ENCODE measurements around the gene PRAMEF1.
"Not testable (repeated sequence)": the region's sequence is repeated elsewhere in the genome, so short reads cannot be mapped to it uniquely, and the experiment has no call there.

The PRAMEF1 gene

GRCh38 chr1:12791097-12791496 lies at the start of gene PRAMEF1:
Gene PRAMEF1 (plus strand): TSS chr1:12791397. CDS start chr1:12793228, 1,831 bp downstream.
- not testable (repeated sequence) for H3K4me1 ChIP-seq (ENCODE audit: control insufficient read depth in 1 of 2, insufficient read depth in 2 of 2, low read length in 2 of 2); H3K36me3 ChIP-seq (ENCODE audit: control insufficient read depth in 1 of 2, insufficient read depth in 2 of 2, low read length in 2 of 2); H3K9me3 ChIP-seq (ENCODE audit: control insufficient read depth in 1 of 2, low read length in 2 of 2); H3K4me3 ChIP-seq (ENCODE audit: low read depth in 1 of 2, low read length in 2 of 2); H3K27ac ChIP-seq (ENCODE audit: low read length); H3K27me3 ChIP-seq (ENCODE audit: low read depth, low read length)

GRCh38 chr1:12741946-12742345 lies 49.3 kb upstream of the PRAMEF1 start:
- no peak overlapping the region for H3K4me3 ChIP-seq (ENCODE audit: low read depth in 1 of 2, low read length in 2 of 2)
- no peak overlapping the region for H3K27ac ChIP-seq (ENCODE audit: low read length)
- H3K9me3 ChIP-seq (ENCODE audit: control insufficient read depth in 1 of 2, low read length in 2 of 2) = no peaks in the 10 kb centered on the region
- peaks cover 0 to 9% of the 10 kb centered on the region in 2 donors for H3K4me1 ChIP-seq (ENCODE audit: control insufficient read depth in 1 of 2, insufficient read depth in 2 of 2, low read length in 2 of 2)
- no peaks in the 10 kb centered on the region for H3K27me3 ChIP-seq (ENCODE audit: low read depth, low read length)
- no peaks in the 10 kb centered on the region for H3K36me3 ChIP-seq (ENCODE audit: control insufficient read depth in 1 of 2, insufficient read depth in 2 of 2, low read length in 2 of 2)

- no peaks in the 10 kb centered on the region for H3K36me3 ChIP-seq (ENCODE audit: control insufficient read depth in 1 of 2, insufficient read depth in 2 of 2, low read length in 2 of 2)
- no peak overlapping the region for H3K4me3 ChIP-seq (ENCODE audit: low read depth in 1 of 2, low read length in 2 of 2)
- H3K4me1 ChIP-seq (ENCODE audit: control insufficient read depth in 1 of 2, insufficient read depth in 2 of 2, low read length in 2 of 2) = peaks cover 0 to 9% of the 10 kb centered on the region in 2 donors
- no peak overlapping the region for H3K27ac ChIP-seq (ENCODE audit: low read length)
- no peaks in the 10 kb centered on the region for H3K27me3 ChIP-seq (ENCODE audit: low read depth, low read length)
- peaks cover 14 to 18% of the 10 kb centered on the region in 2 donors for H3K9me3 ChIP-seq (ENCODE audit: control insufficient read depth in 1 of 2, low read length in 2 of 2)
Observed at GRCh38 chr1:12745126-12745991, 45.8 kb upstream of the PRAMEF1 start.

- Histone ChIP-seq H3K27me3 (ENCODE audit: low read depth, low read length) (no peaks in the 10 kb centered on the region), H3K9me3 (ENCODE audit: control insufficient read depth in 1 of 2, low read length in 2 of 2) (peaks cover 16 to 18% of the 10 kb centered on the region in 2 donors), H3K4me1 (ENCODE audit: control insufficient read depth in 1 of 2, insufficient read depth in 2 of 2, low read length in 2 of 2) (peaks cover 0 to 9% of the 10 kb centered on the region in 2 donors), H3K27ac (ENCODE audit: low read length) (no peak within 1 kb of the TSS), H3K36me3 (ENCODE audit: control insufficient read depth in 1 of 2, insufficient read depth in 2 of 2, low read length in 2 of 2) (no peaks in the 10 kb centered on the region), H3K4me3 (ENCODE audit: low read depth in 1 of 2, low read length in 2 of 2) (no peak within 1 kb of the TSS)
Observed at GRCh38 chr1:12745992-12746323, 45.2 kb upstream of the PRAMEF1 start, which contains the start of gene CFAP107. Gene CFAP107 (plus strand): TSS chr1:12746200. CDS start chr1:12746431, 231 bp downstream.

GRCh38 chr1:12748778-12749355 lies 42.3 kb upstream of the PRAMEF1 start:
- Histone ChIP-seq H3K9me3 (ENCODE audit: control insufficient read depth in 1 of 2, low read length in 2 of 2) (peaks cover 16 to 18% of the 10 kb centered on the region in 2 donors), H3K27me3 (ENCODE audit: low read depth, low read length) (no peaks in the 10 kb centered on the region), H3K27ac (ENCODE audit: low read length) (no peak overlapping the region), H3K4me1 (ENCODE audit: control insufficient read depth in 1 of 2, insufficient read depth in 2 of 2, low read length in 2 of 2) (peaks cover 0 to 9% of the 10 kb centered on the region in 2 donors), H3K4me3 (ENCODE audit: low read depth in 1 of 2, low read length in 2 of 2) (no peak overlapping the region), H3K36me3 (ENCODE audit: control insufficient read depth in 1 of 2, insufficient read depth in 2 of 2, low read length in 2 of 2) (no peaks in the 10 kb centered on the region)

- no peaks in the 10 kb centered on the region for H3K36me3 ChIP-seq (ENCODE audit: control insufficient read depth in 1 of 2, insufficient read depth in 2 of 2, low read length in 2 of 2)
- H3K27me3 ChIP-seq (ENCODE audit: low read depth, low read length) = no peaks in the 10 kb centered on the region
- H3K27ac ChIP-seq (ENCODE audit: low read length) = no peak overlapping the region
- H3K4me3 ChIP-seq (ENCODE audit: low read depth in 1 of 2, low read length in 2 of 2) = no peak overlapping the region
- peaks cover under 1 to 4% of the 10 kb centered on the region in 2 donors for H3K9me3 ChIP-seq (ENCODE audit: control insufficient read depth in 1 of 2, low read length in 2 of 2)
- peaks cover 0 to 12% of the 10 kb centered on the region in 2 donors for H3K4me1 ChIP-seq (ENCODE audit: control insufficient read depth in 1 of 2, insufficient read depth in 2 of 2, low read length in 2 of 2)
Observed at GRCh38 chr1:12754738-12755137, 36.5 kb upstream of the PRAMEF1 start.

- Histone ChIP-seq H3K9me3 (ENCODE audit: control insufficient read depth in 1 of 2, low read length in 2 of 2) (no peaks in the 10 kb centered on the region), H3K27ac (ENCODE audit: low read length) (no peak overlapping the region), H3K27me3 (ENCODE audit: low read depth, low read length) (no peaks in the 10 kb centered on the region), H3K4me1 (ENCODE audit: control insufficient read depth in 1 of 2, insufficient read depth in 2 of 2, low read length in 2 of 2) (peaks cover 0 to 12% of the 10 kb centered on the region in 2 donors), H3K4me3 (ENCODE audit: low read depth in 1 of 2, low read length in 2 of 2) (no peak overlapping the region), H3K36me3 (ENCODE audit: control insufficient read depth in 1 of 2, insufficient read depth in 2 of 2, low read length in 2 of 2) (no peaks in the 10 kb centered on the region)
Observed at GRCh38 chr1:12756273-12756672, 34.9 kb upstream of the PRAMEF1 start.

GRCh38 chr1:12756768-12757413 lies 34.3 kb upstream of the PRAMEF1 start:
- Histone ChIP-seq H3K9me3 (ENCODE audit: control insufficient read depth in 1 of 2, low read length in 2 of 2) (no peaks in the 10 kb centered on the region), H3K4me3 (ENCODE audit: low read depth in 1 of 2, low read length in 2 of 2) (no peak overlapping the region), H3K4me1 (ENCODE audit: control insufficient read depth in 1 of 2, insufficient read depth in 2 of 2, low read length in 2 of 2) (peaks cover 0 to 12% of the 10 kb centered on the region in 2 donors), H3K27me3 (ENCODE audit: low read depth, low read length) (no peaks in the 10 kb centered on the region), H3K36me3 (ENCODE audit: control insufficient read depth in 1 of 2, insufficient read depth in 2 of 2, low read length in 2 of 2) (no peaks in the 10 kb centered on the region), H3K27ac (ENCODE audit: low read length) (no peak overlapping the region)

GRCh38 chr1:12757836-12758235 lies 33.4 kb upstream of the PRAMEF1 start:
- Histone ChIP-seq H3K4me1 (ENCODE audit: control insufficient read depth in 1 of 2, insufficient read depth in 2 of 2, low read length in 2 of 2) (peaks cover 0 to 12% of the 10 kb centered on the region in 2 donors), H3K27me3 (ENCODE audit: low read depth, low read length) (no peaks in the 10 kb centered on the region), H3K36me3 (ENCODE audit: control insufficient read depth in 1 of 2, insufficient read depth in 2 of 2, low read length in 2 of 2) (no peaks in the 10 kb centered on the region), H3K9me3 (ENCODE audit: control insufficient read depth in 1 of 2, low read length in 2 of 2) (no peaks in the 10 kb centered on the region), H3K27ac (ENCODE audit: low read length) (no peak overlapping the region), H3K4me3 (ENCODE audit: low read depth in 1 of 2, low read length in 2 of 2) (no peak overlapping the region)

GRCh38 chr1:12760256-12760795 lies 30.9 kb upstream of the PRAMEF1 start:
- Histone ChIP-seq H3K4me3 (ENCODE audit: low read depth in 1 of 2, low read length in 2 of 2) (no peak overlapping the region), H3K27ac (ENCODE audit: low read length) (no peak overlapping the region), H3K9me3 (ENCODE audit: control insufficient read depth in 1 of 2, low read length in 2 of 2) (no peaks in the 10 kb centered on the region), H3K36me3 (ENCODE audit: control insufficient read depth in 1 of 2, insufficient read depth in 2 of 2, low read length in 2 of 2) (no peaks in the 10 kb centered on the region), H3K27me3 (ENCODE audit: low read depth, low read length) (no peaks in the 10 kb centered on the region), H3K4me1 (ENCODE audit: control insufficient read depth in 1 of 2, insufficient read depth in 2 of 2, low read length in 2 of 2) (peaks cover 0 to 8% of the 10 kb centered on the region in 2 donors)

- no peaks in the 10 kb centered on the region for H3K36me3 ChIP-seq (ENCODE audit: control insufficient read depth in 1 of 2, insufficient read depth in 2 of 2, low read length in 2 of 2)
- peaks cover 0 to 3% of the 10 kb centered on the region in 2 donors for H3K4me1 ChIP-seq (ENCODE audit: control insufficient read depth in 1 of 2, insufficient read depth in 2 of 2, low read length in 2 of 2)
- H3K9me3 ChIP-seq (ENCODE audit: control insufficient read depth in 1 of 2, low read length in 2 of 2) = no peaks in the 10 kb centered on the region
- H3K27ac ChIP-seq (ENCODE audit: low read length) = no peak overlapping the region
- H3K27me3 ChIP-seq (ENCODE audit: low read depth, low read length) = no peaks in the 10 kb centered on the region
- no peak overlapping the region for H3K4me3 ChIP-seq (ENCODE audit: low read depth in 1 of 2, low read length in 2 of 2)
Observed at GRCh38 chr1:12761781-12762180, 29.4 kb upstream of the PRAMEF1 start.

All from muscle layer of duodenum (tissue), 2 donors.